Jurkat, Clone E6-1 (cell line): ENCODE data around the gene B9D2. TPM values are rescaled to one million over a fixed set of nuclear protein-coding genes. Genes with fewer than 3 reads are reported as not detected.
"Not testable (repeated sequence)": the region's sequence is repeated elsewhere in the genome, so short reads cannot be mapped to it uniquely, and the experiment has no call there.

Experiments used
- DNase-seq: peaks from one replicate; pipeline ENCODE4 v3.0.0-alpha.2; 2011; ENCODE audit warnings: low read depth, low spot score
- H3K4me3 ChIP-seq: 2 replicates; pipeline ENCODE4 v1.5.1; 2011; ENCODE audit warnings: mild to moderate bottlenecking, low read length, control low read depth, moderate library complexity
- polyA plus RNA-seq: library from polyadenylated mRNA; unstranded; fragments of >200 nt; gene quantifications from one replicate; pipeline ENCODE4 v1.2.1, GENCODE V29; 2012; ENCODE audit warnings: missing spikeins; ENCODE audit not compliant: insufficient read length, insufficient read depth

Gene B9D2
- 8.8 TPM for polyA plus RNA-seq

- H3K4me3 ChIP-seq, result peak within 1 kb of the TSS; percentile 92
- DNase-seq, result peak; percentile 98
Observed at GRCh38 chr19:41363753-41364523, at the start of gene B9D2. Gene B9D2, minus strand, starts transcription at chr19:41364149. Its CDS starts 630 bp downstream, at chr19:41363519.

- H3K4me3 ChIP-seq, result no peak overlapping the region
- no peak for DNase-seq
Observed at GRCh38 chr19:41412953-41413352, 49.0 kb upstream of the B9D2 start.

GRCh38 chr19:41411968-41412265 is 48.0 kb upstream of the B9D2 start:
- no peak for DNase-seq
- no peak overlapping the region for H3K4me3 ChIP-seq

- DNase-seq, result no peak
- H3K4me3 ChIP-seq, result no peak overlapping the region
Observed at GRCh38 chr19:41411100-41411967, 47.4 kb upstream of the B9D2 start.

- no peak overlapping the region for H3K4me3 ChIP-seq
- no peak for DNase-seq
Observed at GRCh38 chr19:41410336-41411054, 46.5 kb upstream of the B9D2 start.

- DNase-seq, result no peak
- H3K4me3 ChIP-seq, result no peak overlapping the region
Observed at GRCh38 chr19:41409288-41409687, 45.3 kb upstream of the B9D2 start.

GRCh38 chr19:41408846-41409245 is 44.9 kb upstream of the B9D2 start:
- not testable (repeated sequence) for DNase-seq, H3K4me3 ChIP-seq

GRCh38 chr19:41408256-41408655 is 44.3 kb upstream of the B9D2 start:
- no peak overlapping the region for H3K4me3 ChIP-seq
- DNase-seq, result no peak

- no peak for DNase-seq
- no peak overlapping the region for H3K4me3 ChIP-seq
Observed at GRCh38 chr19:41407271-41407670, 43.3 kb upstream of the B9D2 start.

GRCh38 chr19:41405776-41406175 is 41.8 kb upstream of the B9D2 start:
- DNase-seq, result no peak
- H3K4me3 ChIP-seq, result no peak overlapping the region

GRCh38 chr19:41403181-41403970 is 39.4 kb upstream of the B9D2 start:
- no peak for DNase-seq
- no peak overlapping the region for H3K4me3 ChIP-seq

GRCh38 chr19:41402010-41402409 is 38.1 kb upstream of the B9D2 start:
- no peak overlapping the region for H3K4me3 ChIP-seq
- DNase-seq, result no peak

GRCh38 chr19:41401483-41401882 is 37.5 kb upstream of the B9D2 start:
- no peak for DNase-seq
- H3K4me3 ChIP-seq, result no peak overlapping the region

GRCh38 chr19:41399525-41399924 is 35.6 kb upstream of the B9D2 start:
- no peak for DNase-seq

GRCh38 chr19:41399091-41399490 is 35.1 kb upstream of the B9D2 start:
- no peak for DNase-seq
- peak overlapping the region; percentile 59 for H3K4me3 ChIP-seq

More at GRCh38 chr19:41399525-41399924, 35.6 kb upstream of the B9D2 start:
- H3K4me3 ChIP-seq, result no peak overlapping the region

GRCh38 chr19:41398598-41398997 is 34.6 kb upstream of the B9D2 start:
- no peak for DNase-seq
- peak overlapping the region; percentile 59 for H3K4me3 ChIP-seq

GRCh38 chr19:41398050-41398418 is 34.1 kb upstream of the B9D2 start:
- DNase-seq, result no peak
- H3K4me3 ChIP-seq, result peak overlapping the region; percentile 59

GRCh38 chr19:41397086-41398049 is 33.4 kb upstream of the B9D2 start, which contains the start of the genes BCKDHA and EXOSC5:
Gene BCKDHA, plus strand, starts transcription at chr19:41397818. Its CDS starts 10 bp downstream, at chr19:41397828.
Gene EXOSC5, minus strand, starts transcription at chr19:41397359. Its CDS starts 31 bp downstream, at chr19:41397328.
- H3K4me3 ChIP-seq, result peak within 1 kb of the TSS; percentile 59
- DNase-seq, result peak; percentile 100
